HG02610 (cell line): ENCODE data around the gene TXNL4B.
"Not testable (repeated sequence)": the region's sequence is repeated elsewhere in the genome, so short reads cannot be mapped to it uniquely, and the experiment has no call there.

Source experiments
- ATAC-seq: cut with Tn5 transposase; IDR thresholded peaks from one replicate; pipeline ENCODE4 v1.9.1; 2021; ENCODE audit warnings: mild to moderate bottlenecking, moderate library complexity; ENCODE audit not compliant: unreplicated experiment

TXNL4B gene

GRCh38 chr16:72076991-72077706 lies 16.3 kb downstream of the TXNL4B start:
- ATAC-seq, result not testable (repeated sequence)

- ATAC-seq, result not testable (repeated sequence)
Measured at GRCh38 chr16:72075067-72075466, 18.4 kb downstream of the TXNL4B start.

- no peak for ATAC-seq
Measured at GRCh38 chr16:72073560-72074230, 19.7 kb downstream of the TXNL4B start.

GRCh38 chr16:72072514-72073342 lies 20.7 kb downstream of the TXNL4B start:
- no peak for ATAC-seq

GRCh38 chr16:72068930-72069329 lies 24.5 kb downstream of the TXNL4B start:
- no peak for ATAC-seq

GRCh38 chr16:72066747-72067146 lies 26.7 kb downstream of the TXNL4B start:
- no peak for ATAC-seq

- no peak for ATAC-seq
Measured at GRCh38 chr16:72064361-72064894, 29.0 kb downstream of the TXNL4B start.

- no peak for ATAC-seq
Measured at GRCh38 chr16:72061564-72061963, 31.9 kb downstream of the TXNL4B start.

- no peak for ATAC-seq
Measured at GRCh38 chr16:72060405-72060804, 33.0 kb downstream of the TXNL4B start.

GRCh38 chr16:72059060-72059459 lies 34.4 kb downstream of the TXNL4B start:
- ATAC-seq, result not testable (repeated sequence)

GRCh38 chr16:72057313-72057712 lies 36.1 kb downstream of the TXNL4B start:
- ATAC-seq, result not testable (repeated sequence)

GRCh38 chr16:72055911-72056310 lies 37.5 kb downstream of the TXNL4B start:
- no peak for ATAC-seq

GRCh38 chr16:72054254-72054847 lies 39.1 kb downstream of the TXNL4B start, which contains the start of gene HP:
Gene HP, plus strand, starts transcription at chr16:72054505. Its CDS starts 148 bp downstream, at chr16:72054653.
- ATAC-seq, result not testable (repeated sequence)

- no peak for ATAC-seq
Measured at GRCh38 chr16:72051818-72052217, 41.6 kb downstream of the TXNL4B start.

GRCh38 chr16:72050769-72051464 lies 42.5 kb downstream of the TXNL4B start:
- ATAC-seq, result no peak

- ATAC-seq, result no peak
Measured at GRCh38 chr16:72049110-72049509, 44.3 kb downstream of the TXNL4B start.

GRCh38 chr16:72044825-72045359 lies 48.5 kb downstream of the TXNL4B start:
- ATAC-seq, result no peak

GRCh38 chr16:72044296-72044695 lies 49.1 kb downstream of the TXNL4B start:
- no peak for ATAC-seq

- no peak for ATAC-seq
Measured at GRCh38 chr16:72043539-72043938, 49.9 kb downstream of the TXNL4B start.

GRCh38 chr16:72043058-72043457 lies 50.4 kb downstream of the TXNL4B start:
- no peak for ATAC-seq
